ENCODE measurements around the gene TDRD9.

GRCh38 chr14:104093366-104094055 lies 165.3 kb downstream of the TDRD9 start:
- TF ChIP-seq POLR2A (IDR thresholded peaks at IDR 0.05; ENCODE audit: low read depth, low read length) (no peak), TAF1 (IDR thresholded peaks at IDR 0.05; ENCODE audit: borderline replicate concordance, low read depth, low read length) (no peak), POLR2AphosphoS5 (IDR thresholded peaks at IDR 0.05; ENCODE audit: low read depth, low read length) (no peak)

Measured in GM12892 (cell line).